Osteocyte (in vitro differentiated cells): Measurements from ENCODE around the gene GGNBP2. TPM values are rescaled to one million over a fixed set of nuclear protein-coding genes. Genes with fewer than 3 reads are reported as not detected.

Experiments used
- DNase-seq: peaks from one replicate; pipeline ENCODE4 v3.0.0; 2021; ENCODE audit warnings: mixed read lengths; ENCODE audit not compliant: unreplicated experiment; ENCODE audit errors: extremely low spot score
- H3K27ac Mint-ChIP-seq: one replicate; pipeline ENCODE4 v1.8.0; 2021; ENCODE audit warnings: mild to moderate bottlenecking, mixed read lengths; ENCODE audit not compliant: unreplicated experiment
- H3K27me3 Mint-ChIP-seq: one replicate; pipeline ENCODE4 v1.8.0; 2021; ENCODE audit warnings: mixed read lengths; ENCODE audit not compliant: unreplicated experiment
- H3K36me3 Mint-ChIP-seq: one replicate; pipeline ENCODE4 v1.8.0; 2021; ENCODE audit warnings: mixed read lengths; ENCODE audit not compliant: unreplicated experiment
- H3K4me1 Mint-ChIP-seq: one replicate; pipeline ENCODE4 v1.8.0; 2021; ENCODE audit warnings: mixed read lengths; ENCODE audit not compliant: unreplicated experiment
- H3K4me3 Mint-ChIP-seq: one replicate; pipeline ENCODE4 v1.8.0; 2021; ENCODE audit warnings: mild to moderate bottlenecking, moderate library complexity, mixed read lengths; ENCODE audit not compliant: unreplicated experiment
- H3K9me3 Mint-ChIP-seq: one replicate; pipeline ENCODE4 v1.8.0; 2021; ENCODE audit warnings: mixed read lengths; ENCODE audit not compliant: unreplicated experiment
- long read RNA-seq: library from polyadenylated mRNA; unstranded; transcript quantifications from one replicate; pipeline ENCODE4 v2.0.0, GENCODE V29; 2021
- total RNA-seq: library from RNA; stranded (reverse); gene quantifications from 2 replicates; pipeline ENCODE4 v1.2.1, GENCODE V29; 2021
- TF ChIP-seq, protein P1 (sequence below): fragments of 200-600 bp; sonication (generic); IDR thresholded peaks from 2 replicates; pipeline ENCODE4 v1.5.0; 2021; ENCODE audit warnings: antibody characterized with exemption, mild to moderate bottlenecking, moderate library complexity

GGNBP2 gene
- total RNA-seq: 67.7 and 76.1 TPM in 2 replicates
- long read RNA-seq, partial matches to known transcripts: 35 of 54 reads
- long read RNA-seq, other reads (novel, unspliced or antisense): 14 of 54 reads

DNA sequence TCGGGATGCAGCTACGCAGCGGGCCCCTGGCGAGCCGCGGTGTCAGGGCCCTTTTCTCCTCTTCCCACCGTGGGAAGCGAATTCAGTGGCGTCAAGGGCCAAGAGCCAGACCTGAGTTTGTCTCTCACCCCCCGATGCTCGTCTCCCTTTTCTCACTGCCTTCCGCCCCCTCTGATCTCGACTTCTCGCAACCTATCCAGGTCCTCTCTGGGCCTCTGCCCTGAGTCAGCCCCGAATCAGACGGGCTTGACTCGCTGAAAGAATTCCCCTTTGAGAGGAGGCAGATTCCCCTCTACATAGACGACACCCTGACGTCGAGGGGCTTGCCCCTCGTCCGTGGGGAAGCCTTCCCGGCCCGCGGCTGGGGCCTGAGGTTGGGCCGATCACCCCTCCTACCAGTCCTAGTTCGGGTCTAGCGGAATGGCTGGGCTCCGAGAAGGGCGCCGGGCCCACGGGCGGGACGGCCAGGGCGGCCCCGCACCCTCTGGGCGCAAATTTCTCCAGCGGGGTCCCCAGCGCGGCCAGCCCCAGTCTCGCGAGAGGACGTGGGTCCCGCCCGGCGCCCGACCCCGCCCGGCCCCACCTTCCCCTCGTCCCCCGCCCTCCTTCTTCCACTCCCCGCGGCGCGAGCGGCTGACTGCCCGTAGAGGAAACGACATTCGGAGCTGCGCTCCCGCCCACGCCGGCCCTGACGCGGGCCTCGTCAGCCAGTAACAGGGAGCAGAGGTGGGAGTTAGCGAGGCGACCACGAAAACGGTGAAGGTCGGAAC, at the start of gene GGNBP2:
GGNBP2 (plus strand) TSS at position 613 of the 770 bp plus-strand sequence. CDS start 806 bp downstream, outside the sequence.
- Mint-ChIP-seq H3K36me3 (peaks cover 7% of the 10 kb centered on the region), H3K4me1 (peaks cover 43% of the 10 kb centered on the region), H3K27ac (peak within 1 kb of the TSS; percentile 99), H3K27me3 (no peaks in the 10 kb centered on the region), H3K4me3 (peak within 1 kb of the TSS; percentile 89), H3K9me3 (no peaks in the 10 kb centered on the region)
- peak; percentile 98 for DNase-seq
- TF ChIP-seq, protein P1, sequence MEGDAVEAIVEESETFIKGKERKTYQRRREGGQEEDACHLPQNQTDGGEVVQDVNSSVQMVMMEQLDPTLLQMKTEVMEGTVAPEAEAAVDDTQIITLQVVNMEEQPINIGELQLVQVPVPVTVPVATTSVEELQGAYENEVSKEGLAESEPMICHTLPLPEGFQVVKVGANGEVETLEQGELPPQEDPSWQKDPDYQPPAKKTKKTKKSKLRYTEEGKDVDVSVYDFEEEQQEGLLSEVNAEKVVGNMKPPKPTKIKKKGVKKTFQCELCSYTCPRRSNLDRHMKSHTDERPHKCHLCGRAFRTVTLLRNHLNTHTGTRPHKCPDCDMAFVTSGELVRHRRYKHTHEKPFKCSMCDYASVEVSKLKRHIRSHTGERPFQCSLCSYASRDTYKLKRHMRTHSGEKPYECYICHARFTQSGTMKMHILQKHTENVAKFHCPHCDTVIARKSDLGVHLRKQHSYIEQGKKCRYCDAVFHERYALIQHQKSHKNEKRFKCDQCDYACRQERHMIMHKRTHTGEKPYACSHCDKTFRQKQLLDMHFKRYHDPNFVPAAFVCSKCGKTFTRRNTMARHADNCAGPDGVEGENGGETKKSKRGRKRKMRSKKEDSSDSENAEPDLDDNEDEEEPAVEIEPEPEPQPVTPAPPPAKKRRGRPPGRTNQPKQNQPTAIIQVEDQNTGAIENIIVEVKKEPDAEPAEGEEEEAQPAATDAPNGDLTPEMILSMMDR: no peak

DNA sequence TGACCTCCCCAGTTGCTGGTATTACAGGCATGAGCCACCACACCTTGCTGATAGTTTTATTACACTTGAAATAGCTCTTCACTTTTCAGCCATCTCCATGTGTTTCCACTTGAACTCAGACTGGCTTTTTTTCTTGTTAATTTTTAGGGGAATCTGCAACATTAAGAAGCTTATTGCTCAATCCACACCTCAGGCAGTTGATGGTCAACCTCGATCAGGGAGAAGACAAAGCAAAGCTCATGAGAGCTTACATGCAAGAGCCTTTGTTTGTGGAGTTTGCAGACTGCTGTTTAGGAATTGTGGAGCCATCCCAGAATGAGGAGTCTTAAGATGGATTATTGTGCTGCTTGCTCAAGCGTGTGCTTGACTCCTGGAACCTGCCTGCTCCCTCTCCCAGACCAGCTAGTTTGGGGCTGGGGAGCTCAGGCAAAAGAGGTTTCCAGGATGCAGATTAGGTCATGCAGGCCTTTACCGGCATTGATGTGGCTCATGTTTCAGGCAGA, 49.6 kb upstream of the GGNBP2 start:
- peaks cover 34% of the 10 kb centered on the region for H3K36me3 Mint-ChIP-seq
- H3K9me3 Mint-ChIP-seq: no peaks in the 10 kb centered on the region
- no peaks in the 10 kb centered on the region for H3K27me3 Mint-ChIP-seq
- no peak overlapping the region for H3K27ac Mint-ChIP-seq
- no peak for DNase-seq
- no peaks in the 10 kb centered on the region for H3K4me1 Mint-ChIP-seq
- TF ChIP-seq, protein P1: no peak
- H3K4me3 Mint-ChIP-seq: no peak overlapping the region

DNA sequence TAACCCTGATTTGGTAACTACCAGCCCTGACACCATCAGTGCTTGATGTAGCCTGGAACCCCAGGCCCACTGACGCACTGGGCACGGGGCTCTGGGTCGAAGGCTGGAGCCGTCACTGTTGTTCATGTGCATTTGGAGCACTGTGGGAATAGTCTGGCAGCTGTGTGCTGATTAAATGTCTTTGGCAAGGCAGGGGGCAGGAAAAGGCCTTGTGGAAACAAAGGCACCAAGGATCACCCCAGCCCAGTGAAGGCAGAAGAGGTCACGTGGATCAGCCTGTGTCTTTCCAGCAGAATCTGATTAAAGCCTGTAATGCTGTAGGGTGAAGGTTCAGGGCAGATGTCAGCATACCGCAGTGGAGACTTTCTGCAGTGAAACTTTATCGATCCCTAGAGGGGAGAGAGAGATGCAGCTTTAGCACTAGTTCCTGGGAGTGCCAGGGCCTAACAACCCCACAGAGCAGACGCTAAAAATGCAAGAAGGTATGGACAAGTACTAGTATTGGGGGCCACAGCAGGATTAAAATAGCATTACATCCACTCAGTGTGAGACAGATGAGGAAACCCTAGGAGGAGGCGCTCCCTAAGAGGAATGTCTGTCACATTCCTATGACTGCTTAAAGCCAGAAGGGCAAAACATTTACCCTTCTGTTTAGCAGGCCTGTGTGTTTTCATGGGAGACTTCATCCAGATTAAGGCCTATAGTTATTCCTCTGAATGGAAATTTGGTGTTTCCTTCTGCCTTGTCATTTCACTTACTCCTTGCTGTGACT, 48.5 kb upstream of the GGNBP2 start:
- Mint-ChIP-seq H3K36me3 (peaks cover 28% of the 10 kb centered on the region), H3K27me3 (no peaks in the 10 kb centered on the region), H3K4me3 (no peak overlapping the region), H3K27ac (no peak overlapping the region), H3K9me3 (no peaks in the 10 kb centered on the region), H3K4me1 (no peaks in the 10 kb centered on the region)
- TF ChIP-seq, protein P1: no peak
- DNase-seq: no peak

- Mint-ChIP-seq H3K4me1 (no peaks in the 10 kb centered on the region), H3K27me3 (no peaks in the 10 kb centered on the region), H3K27ac (no peak overlapping the region), H3K9me3 (no peaks in the 10 kb centered on the region), H3K36me3 (peaks cover 27% of the 10 kb centered on the region), H3K4me3 (no peak overlapping the region)
- TF ChIP-seq, protein P1: no peak
- DNase-seq: no peak
These were observed 46.6 kb upstream of the GGNBP2 start for GRCh38 chr17:36498155-36498554.
